H1 (cell line): ENCODE results near the gene PFKP. TPM values are rescaled to one million over a fixed set of nuclear protein-coding genes. Genes with fewer than 3 reads are reported as not detected.

Experiments
- CTCF ChIA-PET: fragments of 300-600 bp; sonication (Branson Sonifier 250); formaldehyde crosslinking; loops from one replicate; lab custom pipeline; 2021; ENCODE audit not compliant: partially characterized antibody; lab: Charles Lee
- POLR2A ChIA-PET: fragments of 300-600 bp; sonication (Branson Sonifier 250); formaldehyde crosslinking; loops from one replicate; lab custom pipeline; 2021; ENCODE audit warnings: inconsistent platforms; ENCODE audit not compliant: partially characterized antibody; lab: Charles Lee
- DNase-seq, 2 experiments: peaks; one replicate each; pipeline versions ENCODE4 v3.0.0 to v3.0.0-alpha.2; 2010 to 2022; ENCODE audit warnings: low spot score in 2 of 2, low read depth in 1 of 2, mixed read lengths in 1 of 2
- FAIRE-seq: peaks from 2 replicates; lab custom pipeline; 2011; peaks lifted over from hg19 to GRCh38; lab: Jason Lieb, UNC
- H2AFZ ChIP-seq: 2 replicates; pipeline ENCODE4 v1.8.1; 2012; ENCODE audit warnings: low read length, inconsistent platforms
- H2AK5ac ChIP-seq: 2 replicates; pipeline ENCODE4 v1.6.1; 2013; ENCODE audit warnings: low read depth, low read length
- H2BK120ac ChIP-seq: replicated peaks from 2 replicates; pipeline ENCODE3; 2013; ENCODE audit warnings: low read depth, low read length, inconsistent platforms
- H2BK12ac ChIP-seq: 2 replicates; pipeline ENCODE4 v1.6.1; 2013; ENCODE audit warnings: low read depth, low read length
- H2BK15ac ChIP-seq: 2 replicates; pipeline ENCODE4 v1.6.1; 2013; ENCODE audit warnings: low read length
- H2BK20ac ChIP-seq: 2 replicates; pipeline ENCODE4 v1.6.1; 2013; ENCODE audit warnings: low read length
- H2BK5ac ChIP-seq: 2 replicates; pipeline ENCODE4 v1.6.1; 2013; ENCODE audit warnings: low read depth, low read length
- H3K14ac ChIP-seq: 2 replicates; pipeline ENCODE4 v1.6.1; 2013; ENCODE audit warnings: inconsistent platforms; ENCODE audit not compliant: insufficient read length
- H3K18ac ChIP-seq: 2 replicates; pipeline ENCODE4 v1.6.1; 2013; ENCODE audit warnings: low read length; ENCODE audit errors: extremely low read depth
- H3K23ac ChIP-seq: 2 replicates; pipeline ENCODE4 v1.6.1; 2013; ENCODE audit warnings: inconsistent platforms; ENCODE audit not compliant: insufficient read length
- H3K23me2 ChIP-seq: 2 replicates; pipeline ENCODE4 v1.6.1; 2013; ENCODE audit warnings: low read depth, low read length
- H3K27ac ChIP-seq: 2 replicates; pipeline ENCODE4 v1.6.1; 2011; ENCODE audit warnings: low read depth, low read length, inconsistent platforms
- H3K27me3 ChIP-seq, 4 experiments: replicated peaks in 1 of 4; 1 replicate in 1 of 4; 2 replicates in 3 of 4; pipeline versions ENCODE4 v1.6.1 to v1.8.1; 2011 to 2013; ENCODE audit warnings: low read length in 3 of 4, mild to moderate bottlenecking in 3 of 4, inconsistent platforms in 2 of 4, mixed read lengths in 2 of 4, moderate library complexity in 1 of 4; ENCODE audit not compliant: control insufficient read depth in 3 of 4, insufficient read depth in 3 of 4; ENCODE audit errors: extremely low read depth in 1 of 4
- H3K36me3 ChIP-seq, 4 experiments: 2 replicates each; pipeline versions ENCODE4 v1.6.1 to v1.8.1; 2011 to 2013; ENCODE audit warnings: mild to moderate bottlenecking in 4 of 4, low read length in 3 of 4, moderate library complexity in 2 of 4, control low read depth in 1 of 4, inconsistent platforms in 1 of 4; ENCODE audit not compliant: insufficient read depth in 4 of 4, control insufficient read depth in 2 of 4
- H3K4ac ChIP-seq: replicated peaks from 2 replicates; pipeline ENCODE3; 2013; ENCODE audit warnings: low read length, low read depth, mixed read lengths, inconsistent platforms; ENCODE audit not compliant: insufficient read length
- H3K4me1 ChIP-seq, 4 experiments: replicated peaks in 1 of 4; 1 replicate in 1 of 4; 2 replicates in 3 of 4; pipeline versions ENCODE4 v1.6.1 to v1.8.1; 2011 to 2013; ENCODE audit warnings: low read length in 3 of 4, inconsistent platforms in 2 of 4, mixed read lengths in 1 of 4; ENCODE audit not compliant: insufficient read depth in 4 of 4, control insufficient read depth in 3 of 4
- H3K4me2 ChIP-seq, 2 experiments: 2 replicates each; pipeline versions ENCODE4 v1.6.1 to v1.8.1; 2011 to 2013; ENCODE audit warnings: low read depth in 2 of 2, low read length in 2 of 2, control low read depth in 1 of 2, inconsistent platforms in 1 of 2, mild to moderate bottlenecking in 1 of 2; ENCODE audit not compliant: insufficient read depth in 1 of 2
- H3K4me3 ChIP-seq, 4 experiments: fragments of 200-600, 300-600 bp in 1 of 4; sonication (generic), shearing (Covaris generic), sonication (Bioruptor Twin) in 1 of 4; 2 replicates each; pipeline versions ENCODE4 v1.5.1 to v1.8.1; 2011 to 2016; ENCODE audit warnings: low read length in 4 of 4, low read depth in 3 of 4, control low read depth in 2 of 4, inconsistent platforms in 2 of 4, mild to moderate bottlenecking in 2 of 4, mixed read lengths in 1 of 4, moderate library complexity in 1 of 4; ENCODE audit not compliant: insufficient read depth in 2 of 4; ENCODE audit errors: extremely low read depth in 1 of 4
- H3K56ac ChIP-seq: replicated peaks from 2 replicates; pipeline ENCODE3; 2013; ENCODE audit warnings: low read depth, mild to moderate bottlenecking, mixed read lengths, low read length, inconsistent platforms; ENCODE audit not compliant: insufficient read length
- H3K79me1 ChIP-seq: 2 replicates; pipeline ENCODE4 v1.6.1; 2013; ENCODE audit warnings: low read depth, low read length, control low read depth
- H3K79me2 ChIP-seq, 2 experiments: 2 replicates each; pipeline versions ENCODE4 v1.6.1 to v1.8.1; 2012 to 2013; ENCODE audit warnings: low read length in 2 of 2, mild to moderate bottlenecking in 2 of 2, inconsistent platforms in 1 of 2; ENCODE audit not compliant: insufficient read depth in 2 of 2, control insufficient read depth in 1 of 2
- H3K9ac ChIP-seq, 4 experiments: replicated peaks in 1 of 4; 1 replicate in 1 of 4; 2 replicates in 3 of 4; pipeline versions ENCODE4 v1.6.1 to v1.8.1; 2011 to 2013; ENCODE audit warnings: low read depth in 3 of 4, low read length in 3 of 4, control low read depth in 2 of 4, mild to moderate bottlenecking in 2 of 4, moderate library complexity in 2 of 4, inconsistent platforms in 1 of 4; ENCODE audit errors: extremely low read depth in 1 of 4
- H3K9me3 ChIP-seq, 2 experiments: 2 replicates each; pipeline versions ENCODE4 v1.6.1 to v1.8.1; 2012 to 2013; ENCODE audit warnings: mild to moderate bottlenecking in 2 of 2, moderate library complexity in 2 of 2, control low read depth in 1 of 2, inconsistent platforms in 1 of 2, low read depth in 1 of 2, low read length in 1 of 2, mixed read lengths in 1 of 2; ENCODE audit not compliant: insufficient read depth in 2 of 2
- H4K20me1 ChIP-seq, 2 experiments: replicated peaks in 1 of 2; 2 replicates each; pipeline versions ENCODE3 to v1.8.1; 2011 to 2013; ENCODE audit warnings: inconsistent platforms in 2 of 2, low read length in 2 of 2, mild to moderate bottlenecking in 1 of 2; ENCODE audit not compliant: insufficient read depth in 2 of 2, control insufficient read depth in 1 of 2
- H4K5ac ChIP-seq: 2 replicates; pipeline ENCODE4 v1.6.1; 2013; ENCODE audit warnings: low read length, low read depth, mixed read lengths, inconsistent platforms; ENCODE audit not compliant: insufficient read length
- H4K8ac ChIP-seq: 2 replicates; pipeline ENCODE4 v1.8.0; 2013; ENCODE audit warnings: mild to moderate bottlenecking, moderate library complexity, low read length, inconsistent platforms; ENCODE audit not compliant: insufficient read depth; ENCODE audit errors: extremely low read depth
- H4K91ac ChIP-seq: replicated peaks from 2 replicates; pipeline ENCODE3; 2013; ENCODE audit warnings: low read length, mixed read lengths, inconsistent platforms; ENCODE audit not compliant: insufficient read length
- ATF3 ChIP-seq: IDR thresholded peaks from 2 replicates; pipeline ENCODE4 v1.6.1; 2011; ENCODE audit warnings: low read depth, mild to moderate bottlenecking, low read length; ENCODE audit not compliant: insufficient read depth
- BACH1 ChIP-seq: IDR thresholded peaks from 2 replicates; pipeline ENCODE4 v1.6.1; 2012; ENCODE audit warnings: low read length, improper control_type of control experiment
- BRCA1 ChIP-seq: IDR thresholded peaks from 2 replicates; pipeline ENCODE4 v1.6.1; 2012; ENCODE audit warnings: low read depth, low read length, improper control_type of control experiment
- CREB1 ChIP-seq: IDR thresholded peaks from 2 replicates; pipeline ENCODE4 v1.6.1; 2012; ENCODE audit warnings: inconsistent platforms
- CTBP2 ChIP-seq: IDR thresholded peaks from 2 replicates; pipeline ENCODE4 v1.7.0; 2011; ENCODE audit warnings: borderline replicate concordance, mild to moderate bottlenecking, moderate library complexity, mixed read lengths, low read length; ENCODE audit not compliant: insufficient read depth, insufficient read length
- FOSL1 ChIP-seq: IDR thresholded peaks from 2 replicates; pipeline ENCODE4 v1.6.1; 2011; ENCODE audit warnings: mild to moderate bottlenecking, low read depth, low read length, moderate library complexity; ENCODE audit not compliant: insufficient read depth
- MAFK ChIP-seq: IDR thresholded peaks from 2 replicates; pipeline ENCODE4 v1.6.1; 2012; ENCODE audit warnings: low read depth, mild to moderate bottlenecking, improper control_type of control experiment, low read length
- MAX ChIP-seq: IDR thresholded peaks from 2 replicates; pipeline ENCODE4 v1.6.1; 2012; ENCODE audit warnings: inconsistent platforms
- NANOG ChIP-seq: IDR thresholded peaks from 2 replicates; pipeline ENCODE4 v1.6.1; 2011; ENCODE audit warnings: low read length, low read depth, mild to moderate bottlenecking, inconsistent platforms; ENCODE audit not compliant: insufficient read depth, poor library complexity, severe bottlenecking
- POLR2A ChIP-seq, 2 experiments: IDR thresholded peaks; 1 replicate in 1 of 2; 2 replicates in 1 of 2; pipeline ENCODE4 v1.6.1; 2011; ENCODE audit warnings: low read depth in 2 of 2, low read length in 2 of 2, mild to moderate bottlenecking in 2 of 2; ENCODE audit errors: control extremely low read depth in 1 of 2
- WGBS, 2 experiments: shearing (Covaris generic) in 1 of 2; methylation state at CpG; one replicate each; pipeline versions ENCODE4 v1.1.6 to v1.1.7; 2013 to 2015; ENCODE audit warnings: low lambda C conversion rate in 2 of 2, mixed read lengths in 2 of 2, inconsistent platforms in 1 of 2, low coverage in 1 of 2, missing lambda C conversion rate in 1 of 2; ENCODE audit not compliant: insufficient replicate concordance in 2 of 2, insufficient coverage in 1 of 2, insufficient read length in 1 of 2; ENCODE audit errors: extremely low coverage in 1 of 2, missing lambda C conversion rate in 1 of 2; 5-methylcytosine and 5-hydroxymethylcytosine counted together
- polyA plus RNA-seq, 7 experiments: library from polyadenylated mRNA; depleted of rRNA in 3 of 7; stranded (reverse) in 5 of 7; unstranded in 2 of 7; fragments of >200 nt in 5 of 7; fragments of 200-250 nt in 2 of 7; gene quantifications; 1 replicate in 5 of 7; 2 replicates in 1 of 7; 4 replicates in 1 of 7; pipeline versions ENCODE4 v1.2.1 to v1.2.3, GENCODE V29; 2011 to 2013; ENCODE audit warnings: missing spikeins in 2 of 7, mixed read lengths in 2 of 7
- total RNA-seq: library from RNA; stranded (reverse); fragmentation: NEBNext Ultra II Directional; extraction: Animal tissue kit (Norgen Biotek cat#: 25700); gene quantifications from 2 replicates; pipeline ENCODE4 v1.2.1, GENCODE V29; 2021

Gene PFKP
- total and polyA plus RNA-seq, 2 of the 8 experiments (the other 6 are each of a cell fraction or from before 2014, with no cell fraction given), result 51.2 to 128 TPM

- no peaks in the 10 kb centered on the region for H3K79me1 ChIP-seq
- no peak overlapping the region for H4K5ac ChIP-seq
- no peak for DNase-seq
- no peaks in the 10 kb centered on the region for H4K20me1 ChIP-seq
- H2BK20ac ChIP-seq, result no peak overlapping the region
- ChIA-PET POLR2A (no interaction called here), CTCF (interaction anchor here (0.7 to 2.3 kb wide), 5 partner anchors 11 to 148 kb away, joined by 3 to 10 read pairs (median 4); no protein-coding TSS in a partner anchor)
- no peak overlapping the region for H3K27ac ChIP-seq
- WGBS, 2 experiments, result 94% methylated on average over 3 of the region's 3 CpGs; no CpG with 5 or more reads in 1 of the 2 experiments
- H2BK5ac ChIP-seq, result no peak overlapping the region
- no peak overlapping the region for H3K23ac ChIP-seq
- no peak overlapping the region for H4K8ac ChIP-seq
- H2AFZ ChIP-seq, result no peak overlapping the region
- FAIRE-seq, result no peak
- no peak overlapping the region for H3K18ac ChIP-seq
- H3K4me1 ChIP-seq, result no peaks in the 10 kb centered on the region
- H2AK5ac ChIP-seq, result no peak overlapping the region
- H3K9me3 ChIP-seq, result peaks cover 0 to 2% of the 10 kb centered on the region in 2 experiments; a peak in 1 of 4 replicates
- H2BK15ac ChIP-seq, result no peak overlapping the region
- no peak overlapping the region for H2BK120ac ChIP-seq
- H3K79me2 ChIP-seq, result no peaks in the 10 kb centered on the region
- H3K9ac ChIP-seq, result no peak overlapping the region
- H4K91ac ChIP-seq, result no peak overlapping the region
- H2BK12ac ChIP-seq, result no peak overlapping the region
- no peak overlapping the region for H3K14ac ChIP-seq
- no peaks in the 10 kb centered on the region for H3K27me3 ChIP-seq
- TF ChIP-seq MAX (no peak), BRCA1 (no peak), CREB1 (no peak), NANOG (no peak), FOSL1 (no peak), MAFK (no peak), ATF3 (no peak), BACH1 (no peak), CTBP2 (no peak), POLR2A (IDR thresholded peaks at IDR 0.05; ENCODE audit: control extremely low read depth in 1 of 2, low read depth in 2 of 2, low read length in 2 of 2) (no peak)
- no peaks in the 10 kb centered on the region for H3K36me3 ChIP-seq
- no peak overlapping the region for H3K4me3 ChIP-seq
- H3K56ac ChIP-seq, result no peak overlapping the region
- H3K4ac ChIP-seq, result no peak overlapping the region
- no peak overlapping the region for H3K4me2 ChIP-seq
- no peaks in the 10 kb centered on the region for H3K23me2 ChIP-seq
These were observed 45.3 kb upstream of the PFKP start for GRCh38 chr10:3022027-3022426.
